MM.1S (cell line): ENCODE measurements around the gene SLC5A6.

Source experiments
- DNase-seq: peaks from one replicate; pipeline ENCODE4 v3.0.0-alpha.2; 2015
- H2AFZ ChIP-seq: fragments of 300-600 bp; sonication (generic); 2 replicates; pipeline ENCODE4 v1.6.0; 2016; ENCODE audit warnings: antibody characterized with exemption, low read length
- H3F3A ChIP-seq: fragments of 300-600 bp; sonication (generic); 2 replicates; pipeline ENCODE4 v1.6.1; 2016; ENCODE audit warnings: mild to moderate bottlenecking, antibody characterized with exemption, low read length, moderate library complexity, mixed read lengths; ENCODE audit not compliant: insufficient read depth
- H3K27ac ChIP-seq: fragments of 300-600 bp; sonication (generic); 2 replicates; pipeline ENCODE4 v1.5.1; 2016; ENCODE audit warnings: mild to moderate bottlenecking, low read length
- H3K27me3 ChIP-seq: fragments of 300-600 bp; sonication (generic); replicated peaks from 2 replicates; pipeline ENCODE4 v1.6.0; 2016; ENCODE audit warnings: low read length; ENCODE audit not compliant: insufficient read depth
- H3K36me3 ChIP-seq: fragments of 300-600 bp; sonication (generic); replicated peaks from 2 replicates; pipeline ENCODE4 v1.6.1; 2016; ENCODE audit warnings: mild to moderate bottlenecking, low read length, mixed read lengths; ENCODE audit not compliant: insufficient read depth
- H3K4me1 ChIP-seq: fragments of 300-600 bp; sonication (generic); 2 replicates; pipeline ENCODE4 v1.6.1; 2016; ENCODE audit warnings: low read length, mixed read lengths
- H3K4me2 ChIP-seq: fragments of 300-600 bp; sonication (generic); 2 replicates; pipeline ENCODE4 v1.6.0; 2016; ENCODE audit warnings: low read depth, low read length
- H3K4me3 ChIP-seq: fragments of 300-600 bp; sonication (generic); 2 replicates; pipeline ENCODE4 v1.5.1; 2016; ENCODE audit warnings: low read length, mixed read lengths
- H3K79me2 ChIP-seq: fragments of 300-600 bp; sonication (generic); 2 replicates; pipeline ENCODE4 v1.6.1; 2016; ENCODE audit warnings: mixed run types, low read length, mixed read lengths
- H3K9ac ChIP-seq: fragments of 300-600 bp; sonication (generic); 2 replicates; pipeline ENCODE4 v1.6.1; 2016; ENCODE audit warnings: low read length, mixed read lengths
- H3K9me2 ChIP-seq: fragments of 300-600 bp; sonication (generic); replicated peaks from 2 replicates; pipeline ENCODE4 v1.6.1; 2016; ENCODE audit warnings: mild to moderate bottlenecking, low read length, mixed read lengths; ENCODE audit not compliant: insufficient read depth
- H3K9me3 ChIP-seq: fragments of 300-600 bp; sonication (generic); replicated peaks from 2 replicates; pipeline ENCODE4 v1.6.1; 2016; ENCODE audit warnings: mild to moderate bottlenecking, low read length, mixed read lengths; ENCODE audit not compliant: insufficient read depth
- H4K20me1 ChIP-seq: fragments of 300-600 bp; sonication (generic); 2 replicates; pipeline ENCODE4 v1.6.1; 2016; ENCODE audit warnings: mild to moderate bottlenecking, low read length, moderate library complexity, mixed read lengths; ENCODE audit not compliant: insufficient read depth
- CTCF ChIP-seq: fragments of 300-600 bp; sonication (generic); IDR thresholded peaks from 2 replicates; pipeline ENCODE4 v1.5.1; 2016; ENCODE audit warnings: antibody characterized with exemption, low read length, mixed read lengths
- EZH2 ChIP-seq: fragments of 300-600 bp; sonication (generic); optimal IDR thresholded peaks from 2 replicates; pipeline ENCODE3; 2017; ENCODE audit warnings: low read depth, mild to moderate bottlenecking, antibody characterized with exemption, low read length, mixed read lengths
- EZH2phosphoT487 ChIP-seq: fragments of 300-600 bp; sonication (generic); IDR thresholded peaks from 2 replicates; pipeline ENCODE4 v1.6.1; 2018; ENCODE audit warnings: antibody characterized with exemption, low read length

The SLC5A6 gene

GRCh38 chr2:27204566-27204965 is 7.5 kb downstream of the SLC5A6 start:
- DNase-seq: no peak
- Histone ChIP-seq H3K27me3 (no peaks in the 10 kb centered on the region), H3K36me3 (no peaks in the 10 kb centered on the region; the same call in 1 of the 2 replicates), H2AFZ (no peak overlapping the region), H3K9me2 (no peaks in the 10 kb centered on the region), H3K9ac (no peak overlapping the region), H3K4me1 (peaks cover 12% of the 10 kb centered on the region), H3K27ac (no peak overlapping the region), H3K4me2 (no peak overlapping the region), H3K9me3 (no peaks in the 10 kb centered on the region), H3K4me3 (no peak overlapping the region), H4K20me1 (no peaks in the 10 kb centered on the region), H3F3A (no peaks in the 10 kb centered on the region), H3K79me2 (0 out of 2 replicates have a peak, but pooled peaks cover 6% of the 10 kb centered on the region)
- TF ChIP-seq EZH2: no peak
- no peak for TF ChIP-seq EZH2phosphoT487
- no peak for TF ChIP-seq CTCF

GRCh38 chr2:27203741-27204140 is 8.3 kb downstream of the SLC5A6 start:
- Histone ChIP-seq H4K20me1 (no peaks in the 10 kb centered on the region), H3K36me3 (no peaks in the 10 kb centered on the region; the same call in 1 of the 2 replicates)

GRCh38 chr2:27202854-27203253 is 9.2 kb downstream of the SLC5A6 start:
- Histone ChIP-seq H3K36me3 (no peaks in the 10 kb centered on the region; the same call in 1 of the 2 replicates), H3K9me2 (no peaks in the 10 kb centered on the region), H3K9me3 (no peaks in the 10 kb centered on the region), H3K4me3 (no peak overlapping the region), H3F3A (peaks cover 2% of the 10 kb centered on the region; the same call in 1 of the 2 replicates), H2AFZ (no peak overlapping the region), H4K20me1 (no peaks in the 10 kb centered on the region), H3K27ac (no peak overlapping the region), H3K4me1 (peaks cover 15% of the 10 kb centered on the region), H3K79me2 (no peaks in the 10 kb centered on the region), H3K27me3 (no peaks in the 10 kb centered on the region), H3K4me2 (no peak overlapping the region), H3K9ac (no peak overlapping the region)
- no peak for TF ChIP-seq CTCF
- DNase-seq: no peak

More at GRCh38 chr2:27203741-27204140, 8.3 kb downstream of the SLC5A6 start:
- H3K9me2 ChIP-seq: no peaks in the 10 kb centered on the region
- no peak overlapping the region for H3K4me2 ChIP-seq
- H3K4me1 ChIP-seq: peaks cover 12% of the 10 kb centered on the region
- no peak overlapping the region for H3K4me3 ChIP-seq
- H2AFZ ChIP-seq: no peak overlapping the region
- no peak overlapping the region for H3K27ac ChIP-seq
- no peaks in the 10 kb centered on the region for H3F3A ChIP-seq
- no peak for DNase-seq
- no peak for TF ChIP-seq EZH2phosphoT487
- TF ChIP-seq CTCF: no peak
- TF ChIP-seq EZH2: no peak
- H3K9ac ChIP-seq: no peak overlapping the region
- 0 out of 2 replicates have a peak, but pooled peaks cover 3% of the 10 kb centered on the region for H3K79me2 ChIP-seq
- H3K9me3 ChIP-seq: no peaks in the 10 kb centered on the region
- no peaks in the 10 kb centered on the region for H3K27me3 ChIP-seq
